NT2/D1 (cell line): Measurements from ENCODE around the gene DGKE.

Source experiments
- DNase-seq: peaks from one replicate; pipeline ENCODE4 v3.0.0-alpha.2; 2011; ENCODE audit warnings: low read depth, low spot score
- H3K27me3 ChIP-seq: 2 replicates; pipeline ENCODE4 v1.6.0; 2011; ENCODE audit warnings: mild to moderate bottlenecking; ENCODE audit not compliant: insufficient read length, insufficient read depth
- H3K36me3 ChIP-seq: 2 replicates; pipeline ENCODE4 v1.6.1; 2011; ENCODE audit warnings: mild to moderate bottlenecking, low read length, mixed read lengths; ENCODE audit not compliant: insufficient read depth, insufficient read length
- H3K4me1 ChIP-seq: 2 replicates; pipeline ENCODE4 v1.5.1; 2011; ENCODE audit not compliant: insufficient read depth, insufficient read length
- H3K4me3 ChIP-seq: 2 replicates; pipeline ENCODE4 v1.5.1; 2011; ENCODE audit warnings: low read depth; ENCODE audit not compliant: insufficient read length
- H3K9ac ChIP-seq: 2 replicates; pipeline ENCODE4 v1.6.0; 2011; ENCODE audit warnings: low read depth; ENCODE audit not compliant: insufficient read length
- H3K9me3 ChIP-seq: 2 replicates; pipeline ENCODE4 v1.5.1; 2011; ENCODE audit warnings: mild to moderate bottlenecking, low read length; ENCODE audit not compliant: insufficient read depth
- SUZ12 ChIP-seq: IDR thresholded peaks from 2 replicates; pipeline ENCODE4 v1.6.1; 2011; ENCODE audit not compliant: insufficient read length, insufficient read depth; ENCODE audit errors: extremely low read depth
- YY1 ChIP-seq: IDR thresholded peaks from 2 replicates; pipeline ENCODE4 v1.6.1; 2011; ENCODE audit not compliant: insufficient read length, insufficient read depth
- ZNF274 ChIP-seq: IDR thresholded peaks from 2 replicates; pipeline ENCODE4 v1.6.1; 2011; ENCODE audit warnings: mild to moderate bottlenecking, low read depth, low read length

DGKE gene

GRCh38 chr17:56833057-56833808, 718 bp upstream of the DGKE start:
- TF ChIP-seq ZNF274 = no peak
- TF ChIP-seq SUZ12 = no peak
- TF ChIP-seq YY1 = no peak
- DNase-seq = peak; percentile 57
- Histone ChIP-seq H3K4me3 (peak overlapping the region; percentile 80), H3K4me1 (peaks cover 9% of the 10 kb centered on the region), H3K9ac (peak overlapping the region; percentile 94), H3K36me3 (peaks cover 22% of the 10 kb centered on the region), H3K27me3 (peaks cover 14% of the 10 kb centered on the region), H3K9me3 (no peaks in the 10 kb centered on the region)

GRCh38 chr17:56834380-56835263, 671 bp downstream of the DGKE start:
- TF ChIP-seq ZNF274 (no peak), YY1 (no peak), SUZ12 (no peak)
- Histone ChIP-seq H3K9me3 (no peaks in the 10 kb centered on the region), H3K36me3 (peaks cover 21% of the 10 kb centered on the region), H3K4me3 (peak overlapping the region; percentile 83), H3K4me1 (peaks cover 9% of the 10 kb centered on the region), H3K27me3 (peaks cover 14% of the 10 kb centered on the region), H3K9ac (peak overlapping the region; percentile 92)
- DNase-seq = no peak

GRCh38 chr17:56835264-56835585, 1.3 kb downstream of the DGKE start:
- no peak for DNase-seq
- Histone ChIP-seq H3K4me1 (peaks cover 9% of the 10 kb centered on the region), H3K9ac (peak overlapping the region; percentile 92), H3K36me3 (peaks cover 22% of the 10 kb centered on the region), H3K9me3 (no peaks in the 10 kb centered on the region), H3K4me3 (peak overlapping the region; percentile 83), H3K27me3 (peaks cover 14% of the 10 kb centered on the region)
- no peak for TF ChIP-seq ZNF274
- TF ChIP-seq SUZ12 = no peak
- TF ChIP-seq YY1 = no peak

GRCh38 chr17:56838687-56839086, 4.7 kb downstream of the DGKE start:
- Histone ChIP-seq H3K27me3 (peaks cover 14% of the 10 kb centered on the region), H3K4me3 (no peak overlapping the region), H3K9ac (no peak overlapping the region), H3K9me3 (no peaks in the 10 kb centered on the region), H3K36me3 (peaks cover 19% of the 10 kb centered on the region), H3K4me1 (peaks cover 7% of the 10 kb centered on the region)
- TF ChIP-seq YY1 = no peak
- TF ChIP-seq ZNF274 = no peak
- no peak for TF ChIP-seq SUZ12
- no peak for DNase-seq

- Histone ChIP-seq H3K9me3 (no peaks in the 10 kb centered on the region), H3K4me1 (no peaks in the 10 kb centered on the region), H3K36me3 (peaks cover 17% of the 10 kb centered on the region), H3K27me3 (no peaks in the 10 kb centered on the region), H3K9ac (no peak overlapping the region), H3K4me3 (no peak overlapping the region)
- TF ChIP-seq YY1 (no peak), SUZ12 (no peak), ZNF274 (no peak)
- no peak for DNase-seq
Measured at GRCh38 chr17:56842577-56842976, 8.6 kb downstream of the DGKE start.

- H3K9me3 ChIP-seq = no peaks in the 10 kb centered on the region
- no peak for TF ChIP-seq SUZ12
- TF ChIP-seq YY1 = no peak
- TF ChIP-seq ZNF274 = no peak
- no peaks in the 10 kb centered on the region for H3K27me3 ChIP-seq
- H3K36me3 ChIP-seq = peaks cover 31% of the 10 kb centered on the region
- H3K4me1 ChIP-seq = no peaks in the 10 kb centered on the region
- no peak for DNase-seq
- no peak overlapping the region for H3K4me3 ChIP-seq
- no peak overlapping the region for H3K9ac ChIP-seq
Measured at GRCh38 chr17:56845934-56846333, 12.0 kb downstream of the DGKE start.

GRCh38 chr17:56847106-56847505, 13.2 kb downstream of the DGKE start:
- Histone ChIP-seq H3K4me1 (no peaks in the 10 kb centered on the region), H3K36me3 (peaks cover 35% of the 10 kb centered on the region), H3K9me3 (no peaks in the 10 kb centered on the region), H3K27me3 (no peaks in the 10 kb centered on the region), H3K9ac (no peak overlapping the region), H3K4me3 (no peak overlapping the region)
- TF ChIP-seq YY1 (no peak), SUZ12 (no peak), ZNF274 (no peak)
- no peak for DNase-seq
